Gastroesophageal sphincter (tissue), 3 donors: ENCODE data around the gene AP2A2.

Experiments
- CTCF ChIP-seq, 4 experiments: fragments of 200-600 bp in 2 of 4; fragments of 450-650 bp in 2 of 4; sonication (generic) in 1 of 4; IDR thresholded peaks; one replicate each; pipeline ENCODE4 v1.5.1; 2017 to 2019; ENCODE audit warnings: antibody characterized with exemption in 4 of 4, mild to moderate bottlenecking in 2 of 4, moderate library complexity in 2 of 4
- POLR2A ChIP-seq, 2 donors: fragments of 450-650 bp; IDR thresholded peaks; one replicate each; pipeline ENCODE4 v1.6.1; 2017; ENCODE audit warnings: antibody characterized with exemption in 2 of 2, mild to moderate bottlenecking in 2 of 2, moderate library complexity in 1 of 2
- POLR2AphosphoS5 ChIP-seq: sonication (generic); formaldehyde crosslinking; IDR thresholded peaks from one replicate; pipeline ENCODE4 v1.6.1; 2017; ENCODE audit warnings: antibody characterized with exemption

- TF ChIP-seq POLR2A (IDR thresholded peaks at IDR 0.05) (no peak), CTCF (IDR thresholded peaks at IDR 0.05) (no peak), POLR2AphosphoS5 (no peak)
These were observed 98.3 kb downstream of the AP2A2 start for GRCh38 chr11:1023811-1024596.
